ENCODE measurements around the gene CARTPT.

GRCh38 chr5:71732011-71732410, 12.9 kb downstream of the CARTPT start:
- TF ChIP-seq, protein P1, sequence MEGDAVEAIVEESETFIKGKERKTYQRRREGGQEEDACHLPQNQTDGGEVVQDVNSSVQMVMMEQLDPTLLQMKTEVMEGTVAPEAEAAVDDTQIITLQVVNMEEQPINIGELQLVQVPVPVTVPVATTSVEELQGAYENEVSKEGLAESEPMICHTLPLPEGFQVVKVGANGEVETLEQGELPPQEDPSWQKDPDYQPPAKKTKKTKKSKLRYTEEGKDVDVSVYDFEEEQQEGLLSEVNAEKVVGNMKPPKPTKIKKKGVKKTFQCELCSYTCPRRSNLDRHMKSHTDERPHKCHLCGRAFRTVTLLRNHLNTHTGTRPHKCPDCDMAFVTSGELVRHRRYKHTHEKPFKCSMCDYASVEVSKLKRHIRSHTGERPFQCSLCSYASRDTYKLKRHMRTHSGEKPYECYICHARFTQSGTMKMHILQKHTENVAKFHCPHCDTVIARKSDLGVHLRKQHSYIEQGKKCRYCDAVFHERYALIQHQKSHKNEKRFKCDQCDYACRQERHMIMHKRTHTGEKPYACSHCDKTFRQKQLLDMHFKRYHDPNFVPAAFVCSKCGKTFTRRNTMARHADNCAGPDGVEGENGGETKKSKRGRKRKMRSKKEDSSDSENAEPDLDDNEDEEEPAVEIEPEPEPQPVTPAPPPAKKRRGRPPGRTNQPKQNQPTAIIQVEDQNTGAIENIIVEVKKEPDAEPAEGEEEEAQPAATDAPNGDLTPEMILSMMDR (IDR thresholded peaks at IDR 0.05; ENCODE audit: low read length), result no peak
- no peak for TF ChIP-seq EZH2 (IDR thresholded peaks at IDR 0.05; ENCODE audit: borderline replicate concordance, low read length)
